Stimulated activated CD4-positive, alpha-beta T cell treated with anti-CD3 and anti-CD28 coated beads, Interleukin-15, amount 100 ng/mL, for 24 hours (primary cell): ENCODE data around the gene RBM23.
A peak's percentile ranks its signal among the peaks of the same experiment; 100 is the strongest.
"Not testable (repeated sequence)": the region's sequence is repeated elsewhere in the genome, so short reads cannot be mapped to it uniquely, and the experiment has no call there.

Source experiments
- DNase-seq: peaks from one replicate; pipeline ENCODE4 v3.0.0-alpha.2; 2020

RBM23 gene

DNA sequence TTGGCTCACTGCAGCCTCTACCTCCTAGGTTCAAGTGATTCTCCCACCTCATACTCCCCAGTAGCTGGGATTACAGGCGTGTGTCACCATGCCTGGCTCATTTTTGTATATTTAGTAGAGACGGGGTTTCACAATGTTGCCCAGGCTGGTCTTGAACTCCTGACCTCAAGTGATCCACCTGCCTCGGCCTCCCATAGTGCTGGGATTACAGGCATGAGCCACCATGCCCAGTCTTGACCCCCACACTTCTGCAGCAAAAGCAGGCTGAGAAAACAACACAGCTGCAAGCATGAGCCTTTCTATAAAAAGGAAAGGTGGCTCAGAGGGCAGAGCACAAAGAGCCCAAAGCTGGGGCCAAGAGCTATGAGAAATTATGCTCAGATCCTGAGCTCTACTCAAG, 58.6 kb downstream of the RBM23 start:
- DNase-seq = not testable (repeated sequence)

DNA sequence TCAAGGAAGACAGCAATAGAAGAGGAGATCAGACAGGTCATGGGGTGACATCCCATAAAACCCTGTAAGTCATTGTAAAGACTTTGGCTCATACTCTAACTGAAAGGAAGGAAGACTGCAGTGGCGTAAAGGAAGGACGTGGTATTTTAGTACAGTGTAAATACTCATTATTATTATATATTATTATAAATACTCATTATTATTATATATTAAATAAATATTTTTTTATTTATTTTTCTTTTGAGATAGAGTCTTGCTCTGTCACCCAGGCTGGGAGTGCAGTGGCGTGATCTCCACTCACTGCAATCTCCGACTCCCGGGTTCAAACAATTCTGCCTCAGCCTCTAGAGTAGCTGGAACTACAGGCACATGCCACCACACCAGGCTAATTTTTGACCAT, 62.5 kb downstream of the RBM23 start:
- no peak for DNase-seq

GRCh38 chr14:22854963-22855724, 63.8 kb downstream of the RBM23 start:
- no peak for DNase-seq

GRCh38 chr14:22854296-22854695, 64.7 kb downstream of the RBM23 start:
- DNase-seq = not testable (repeated sequence)

DNA sequence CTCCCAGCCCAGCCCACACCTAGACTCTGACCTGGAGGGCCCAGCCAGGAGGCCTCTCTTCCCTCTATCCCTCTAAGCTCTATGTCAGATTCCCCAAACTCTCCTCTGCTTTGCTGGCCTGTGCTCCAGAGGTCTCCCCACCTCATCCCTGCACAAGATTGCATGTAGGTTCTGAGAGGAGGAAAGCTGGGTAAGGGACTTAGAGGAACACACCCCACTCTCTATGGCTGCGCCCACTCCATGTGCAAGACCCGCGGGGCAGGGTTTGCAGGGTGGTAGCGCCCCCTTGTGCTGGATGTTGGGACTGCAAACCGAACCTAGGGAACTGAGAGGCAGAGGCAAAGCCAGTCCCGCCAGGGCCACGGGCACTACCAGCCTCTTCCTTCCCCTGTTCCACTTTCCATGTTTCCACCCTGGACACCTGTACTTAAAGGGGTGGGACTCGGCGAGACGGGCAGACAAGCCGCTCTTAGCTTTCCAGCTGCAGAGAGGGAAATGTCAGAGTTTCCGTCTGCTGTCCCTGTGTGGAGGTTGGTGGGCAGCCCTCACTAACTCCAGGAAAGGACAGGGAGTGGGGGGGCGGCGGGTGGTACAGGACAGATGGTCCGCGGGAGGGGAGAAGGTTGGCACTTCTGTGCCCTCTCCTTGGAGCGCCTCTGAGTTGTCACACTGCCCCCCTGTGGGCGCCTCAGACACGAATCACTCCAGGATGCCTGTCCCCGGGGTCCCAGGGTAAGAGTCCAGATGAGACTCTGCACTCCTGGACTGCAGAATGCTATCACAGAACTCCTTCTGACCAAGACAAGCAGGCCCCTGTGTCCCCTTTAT, 65.8 kb downstream of the RBM23 start:
- DNase-seq = peak; percentile 94

DNA sequence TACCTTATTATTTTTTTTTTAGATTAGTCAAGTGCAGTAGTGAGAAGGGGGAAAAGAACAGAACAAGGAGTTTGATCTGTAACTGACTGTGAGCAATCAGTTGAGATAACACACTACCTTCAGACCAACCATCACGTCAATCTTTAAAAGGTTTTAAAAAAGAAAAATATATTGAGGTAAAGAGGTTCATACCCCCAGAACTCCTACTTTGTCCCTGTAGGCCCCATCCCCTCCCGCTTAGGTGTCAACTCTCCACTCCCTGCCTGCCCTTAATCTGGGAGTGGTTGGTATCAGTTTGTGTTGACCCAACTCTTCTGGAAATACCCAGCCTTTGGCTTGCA, 66.4 kb downstream of the RBM23 start:
- no peak for DNase-seq

GRCh38 chr14:22852178-22852577, 66.8 kb downstream of the RBM23 start:
- DNase-seq = not testable (repeated sequence)

- DNase-seq = peak; percentile 40
Observed at GRCh38 chr14:22850944-22851764, 67.8 kb downstream of the RBM23 start.

GRCh38 chr14:22849212-22849819, 69.6 kb downstream of the RBM23 start:
- DNase-seq = no peak

DNA sequence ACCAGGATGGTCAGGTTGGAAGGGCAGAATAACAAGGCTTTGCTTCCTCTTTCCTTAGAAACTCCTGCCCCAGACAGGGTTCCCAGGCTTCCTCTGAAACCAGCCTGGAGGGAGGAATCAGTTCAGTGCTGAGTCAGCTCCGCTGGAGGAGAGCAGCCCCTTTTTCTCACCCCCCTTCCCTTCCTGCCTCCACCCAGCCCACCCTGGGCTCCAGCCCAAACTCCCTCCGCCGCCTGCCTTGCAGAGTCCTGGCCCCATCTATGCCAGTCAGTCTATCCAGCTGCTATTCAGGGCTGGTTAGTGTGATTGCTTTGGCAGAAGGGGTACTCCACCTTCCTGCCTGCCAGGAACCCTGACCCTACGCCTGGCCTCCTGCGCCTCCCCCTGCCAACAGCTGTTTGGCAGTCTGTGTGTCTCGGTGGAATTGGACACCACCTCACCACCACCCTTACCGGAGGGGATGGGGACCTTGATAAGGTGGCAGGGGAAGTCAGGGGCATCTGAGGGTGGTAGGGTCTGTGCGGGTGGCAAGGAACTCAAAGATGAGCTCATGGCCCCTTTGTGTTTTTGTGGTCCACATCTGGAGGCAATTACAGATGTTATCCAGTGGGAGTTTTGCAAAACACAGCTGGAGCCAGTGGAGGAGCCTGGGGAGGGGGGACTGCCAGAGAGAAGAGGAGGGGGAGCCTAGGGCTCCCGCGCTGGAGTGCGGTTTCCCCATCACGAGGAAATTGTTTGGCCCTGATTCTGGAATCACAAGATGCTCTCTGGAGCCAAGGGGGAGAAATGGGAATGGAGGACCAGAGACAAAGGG, 70.4 kb downstream of the RBM23 start:
- DNase-seq = no peak

DNA sequence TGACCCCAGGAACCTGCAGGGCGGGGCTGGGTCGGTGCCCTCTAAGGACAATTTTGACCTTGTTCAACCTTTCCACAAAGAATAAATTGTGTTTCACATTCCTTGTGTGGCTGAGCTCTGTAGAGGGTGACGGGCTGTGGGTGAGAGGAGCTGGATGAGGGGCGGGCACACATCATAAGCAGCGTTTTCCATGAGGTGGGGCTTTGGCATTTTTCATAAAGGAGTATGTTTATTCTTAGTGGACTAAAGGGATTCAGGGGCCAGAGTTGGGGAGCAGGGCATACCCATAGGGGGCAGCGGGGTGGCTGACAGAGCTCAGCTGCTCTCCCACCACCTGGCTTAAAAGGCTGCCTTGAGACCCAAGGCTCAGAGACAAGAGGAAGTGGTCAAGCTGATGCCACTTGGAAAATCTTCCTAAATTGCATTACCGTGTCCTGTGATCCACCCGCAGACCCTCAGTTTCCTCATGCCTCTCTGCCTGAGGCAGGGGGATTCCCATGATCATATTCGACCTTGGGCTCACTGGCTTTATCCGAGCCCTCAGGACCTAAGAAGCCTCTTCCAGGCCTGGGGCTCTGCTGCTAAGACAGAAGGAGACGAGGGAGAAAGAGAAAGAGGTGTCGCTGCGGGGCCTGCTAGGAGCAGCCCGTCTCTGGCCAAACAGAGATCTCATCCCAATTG, 71.1 kb downstream of the RBM23 start:
- DNase-seq = no peak

DNA sequence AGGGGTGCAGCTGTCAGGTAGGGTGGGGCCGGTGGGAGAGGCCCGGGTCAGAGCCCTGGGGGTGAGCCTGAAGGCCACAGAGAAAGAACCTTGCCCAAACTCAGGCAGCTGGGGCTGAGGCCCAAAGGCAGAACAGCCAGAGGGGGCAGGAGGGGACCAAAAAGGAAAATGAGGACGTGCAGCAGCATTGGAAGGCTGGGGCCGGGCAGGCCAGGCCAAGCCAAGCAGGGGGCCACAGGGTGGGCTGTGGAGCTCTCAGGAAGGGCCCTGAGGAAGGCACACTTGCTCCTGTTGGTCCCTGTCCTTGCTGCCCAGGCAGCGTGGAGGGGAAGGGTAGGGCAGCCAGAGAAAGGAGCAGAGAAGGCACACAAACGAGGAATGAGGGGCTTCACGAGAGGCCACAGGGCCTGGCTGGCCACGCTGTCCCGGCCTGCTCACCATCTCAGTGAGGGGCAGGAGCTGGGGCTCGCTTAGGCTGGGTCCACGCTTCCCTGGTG, 72.1 kb downstream of the RBM23 start:
- DNase-seq = no peak

DNA sequence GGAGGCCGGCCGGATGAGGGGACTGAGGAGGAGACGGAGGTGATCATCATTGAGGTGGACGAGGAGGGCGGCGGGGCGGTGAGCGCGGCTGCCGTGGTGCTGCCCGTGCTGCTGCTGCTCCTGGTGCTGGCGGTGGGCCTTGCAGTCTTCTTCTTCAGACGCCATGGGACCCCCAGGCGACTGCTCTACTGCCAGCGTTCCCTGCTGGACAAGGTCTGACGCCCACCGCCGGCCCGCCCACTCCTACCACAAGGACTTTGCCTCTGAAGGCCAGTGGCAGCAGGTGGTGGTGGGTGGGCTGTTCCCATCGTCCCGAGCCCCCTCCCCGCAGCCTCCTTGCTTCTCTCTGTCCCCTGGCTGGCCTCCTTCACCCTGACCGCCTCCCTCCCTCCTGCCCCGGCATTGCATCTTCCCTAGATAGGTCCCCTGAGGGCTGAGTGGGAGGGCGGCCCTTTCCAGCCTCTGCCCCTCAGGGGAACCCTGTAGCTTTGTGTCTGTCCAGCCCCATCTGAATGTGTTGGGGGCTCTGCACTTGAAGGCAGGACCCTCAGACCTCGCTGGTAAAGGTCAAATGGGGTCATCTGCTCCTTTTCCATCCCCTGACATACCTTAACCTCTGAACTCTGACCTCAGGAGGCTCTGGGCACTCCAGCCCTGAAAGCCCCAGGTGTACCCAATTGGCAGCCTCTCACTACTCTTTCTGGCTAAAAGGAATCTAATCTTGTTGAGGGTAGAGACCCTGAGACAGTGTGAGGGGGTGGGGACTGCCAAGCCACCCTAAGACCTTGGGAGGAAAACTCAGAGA, 72.9 kb downstream of the RBM23 start:
- no peak for DNase-seq

DNA sequence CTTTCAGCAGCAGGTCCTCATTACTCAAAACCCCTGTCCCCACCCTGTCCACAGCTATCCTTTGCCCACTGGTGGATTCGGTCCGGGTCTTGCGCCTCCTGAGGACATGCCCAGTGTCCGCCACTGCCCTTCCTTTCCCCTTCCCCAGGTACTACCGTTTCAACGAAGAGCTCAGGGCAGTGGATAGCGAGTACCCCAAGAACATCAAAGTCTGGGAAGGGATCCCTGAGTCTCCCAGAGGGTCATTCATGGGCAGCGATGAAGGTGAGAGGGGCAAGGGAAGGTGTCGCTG, 73.9 kb downstream of the RBM23 start:
- DNase-seq = no peak

DNA sequence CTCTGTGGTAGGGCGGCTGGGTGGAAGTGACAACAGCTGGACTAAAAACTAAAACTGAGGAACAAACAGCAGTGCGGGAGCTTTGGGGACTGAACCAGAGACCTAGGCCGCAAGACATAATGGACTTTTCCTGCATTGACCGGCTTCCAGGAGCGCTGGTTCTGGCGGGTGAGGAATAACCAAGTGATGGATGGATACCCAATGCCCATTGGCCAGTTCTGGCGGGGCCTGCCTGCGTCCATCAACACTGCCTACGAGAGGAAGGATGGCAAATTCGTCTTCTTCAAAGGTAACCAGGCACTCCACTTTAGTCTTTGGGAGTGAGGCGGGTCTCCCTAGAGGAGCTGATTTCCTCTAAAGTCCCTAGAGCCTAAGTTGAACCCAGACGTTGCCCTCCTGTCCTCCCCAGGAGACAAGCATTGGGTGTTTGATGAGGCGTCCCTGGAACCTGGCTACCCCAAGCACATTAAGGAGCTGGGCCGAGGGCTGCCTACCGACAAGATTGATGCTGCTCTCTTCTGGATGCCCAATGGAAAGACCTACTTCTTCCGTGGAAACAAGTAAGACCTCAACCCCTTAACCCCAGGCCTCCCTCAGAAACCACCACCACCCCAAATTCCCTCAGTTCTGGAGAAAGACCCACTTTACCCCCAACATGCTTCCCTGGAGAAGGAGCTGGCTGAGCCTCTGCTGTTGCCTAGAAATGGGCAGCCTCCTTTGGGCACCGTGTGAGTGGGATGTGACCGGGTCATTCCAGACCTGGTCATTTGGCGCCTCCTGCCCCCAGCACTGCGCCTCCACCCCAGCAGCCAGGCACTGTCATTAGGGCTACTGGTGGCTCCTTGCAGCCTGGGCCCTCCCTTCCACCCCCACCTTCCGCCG, 74.5 kb downstream of the RBM23 start:
- DNase-seq = no peak
